HCT116 (cell line): ENCODE data around the gene TOP2B. TPM values are rescaled to one million over a fixed set of nuclear protein-coding genes. Genes with fewer than 3 reads are reported as not detected.

Source experiments
- ATAC-seq: fragments of 200-7000 bp; cut with Tn5 transposase; 2 replicates; pipeline ENCODE4 v1.9.1; 2020; ENCODE audit warnings: mild to moderate bottlenecking, moderate library complexity
- BruUV-seq: library from RNA; stranded (reverse); fragments of 400-500 nt; replicated peaks from 2 replicates; lab custom pipeline; 2021; lab: Mats Ljungman, UMichigan
- CTCF ChIA-PET: fragments of 300-600 bp; sonication (Branson Sonifier 250); formaldehyde crosslinking; loops from one replicate; lab custom pipeline; 2021; ENCODE audit warnings: antibody characterized with exemption; lab: Charles Lee
- POLR2A ChIA-PET: fragments of 300-600, 350-600 bp; sonication (Branson Sonifier 250); formaldehyde crosslinking; loops from one replicate; lab custom pipeline; 2021; ENCODE audit warnings: antibody characterized with exemption; lab: Charles Lee
- RAD21 ChIA-PET, 2 experiments: fragments of 300-600 bp; sonication (Branson Sonifier 250); formaldehyde crosslinking; loops; one replicate each; lab custom pipeline; 2023; ENCODE audit warnings: low total read pairs in 2 of 2; ENCODE audit not compliant: uncharacterized antibody in 2 of 2, unreplicated experiment in 2 of 2, low non-redundant PET in 1 of 2; lab: Charles Lee
- DNase-seq: peaks from one replicate; pipeline ENCODE4 v3.0.0-alpha.2; 2010; ENCODE audit warnings: low read depth, low spot score
- H2AFZ ChIP-seq: fragments of 200-600 bp; shearing (Covaris generic), sonication (generic); 2 replicates; pipeline ENCODE4 v1.6.1; 2017; ENCODE audit warnings: low read depth, mixed run types, mixed read lengths, antibody characterized with exemption, low read length; ENCODE audit not compliant: poor library complexity, severe bottlenecking
- H3K27ac ChIP-seq: 2 replicates; pipeline ENCODE4 v1.5.1; 2012; ENCODE audit warnings: low read depth, low read length
- H3K27me3 ChIP-seq: fragments of 200-600 bp; sonication (generic); 2 replicates; pipeline ENCODE4 v1.6.1; 2016; ENCODE audit warnings: mixed run types, low read length, mixed read lengths; ENCODE audit not compliant: insufficient read depth
- H3K36me3 ChIP-seq, 2 experiments: fragments of 200-500 bp in 1 of 2; fragments of 200-600 bp in 1 of 2; sonication (Bioruptor generic) in 1 of 2; sonication (generic) in 1 of 2; 2 replicates each; pipeline versions ENCODE4 v1.5.1 to v1.6.1; 2014 to 2016; ENCODE audit warnings: low read length in 2 of 2, inconsistent platforms in 1 of 2, mixed read lengths in 1 of 2, mixed run types in 1 of 2; ENCODE audit not compliant: insufficient read depth in 2 of 2, control insufficient read depth in 1 of 2
- H3K4me1 ChIP-seq, 2 experiments: fragments of 200-600 bp in 1 of 2; sonication (generic) in 1 of 2; 2 replicates each; pipeline versions ENCODE4 v1.5.1 to v1.6.1; 2012 to 2017; ENCODE audit warnings: low read length in 2 of 2, inconsistent platforms in 1 of 2, mild to moderate bottlenecking in 1 of 2, mixed read lengths in 1 of 2, mixed run types in 1 of 2, moderate library complexity in 1 of 2; ENCODE audit not compliant: insufficient read depth in 2 of 2, control insufficient read depth in 1 of 2
- H3K4me2 ChIP-seq: fragments of 200-600 bp; sonication (generic); 2 replicates; pipeline ENCODE4 v1.6.1; 2017; ENCODE audit warnings: mixed run types, low read length, mixed read lengths
- H3K4me3 ChIP-seq, 2 experiments: fragments of 200-600 bp in 1 of 2; sonication (generic) in 1 of 2; replicated peaks in 1 of 2; 2 replicates each; pipeline ENCODE4 v1.5.1; 2011 to 2016; ENCODE audit warnings: low read length in 2 of 2, control low read depth in 1 of 2, low read depth in 1 of 2, mild to moderate bottlenecking in 1 of 2, mixed read lengths in 1 of 2, mixed run types in 1 of 2
- H3K79me2 ChIP-seq: fragments of 200-600 bp; sonication (generic); 2 replicates; pipeline ENCODE4 v1.6.1; 2017; ENCODE audit warnings: mild to moderate bottlenecking, mixed run types, low read length, moderate library complexity, mixed read lengths; ENCODE audit not compliant: insufficient read depth
- H3K9ac ChIP-seq: fragments of 200-600 bp; sonication (generic); 2 replicates; pipeline ENCODE4 v1.6.1; 2016; ENCODE audit warnings: low read length, mixed read lengths
- H3K9me2 ChIP-seq: fragments of 200-600 bp; sonication (generic), shearing (Covaris generic); 2 replicates; pipeline ENCODE4 v1.6.1; 2017; ENCODE audit warnings: mixed run types, mild to moderate bottlenecking, moderate library complexity; ENCODE audit not compliant: insufficient read depth
- H3K9me3 ChIP-seq, 2 experiments: fragments of 200-500 bp in 1 of 2; fragments of 200-600 bp in 1 of 2; sonication (Bioruptor generic) in 1 of 2; sonication (generic) in 1 of 2; 2 replicates each; pipeline ENCODE4 v1.6.1; 2014 to 2017; ENCODE audit warnings: low read length in 2 of 2, mixed read lengths in 2 of 2, inconsistent platforms in 1 of 2, low read depth in 1 of 2, mild to moderate bottlenecking in 1 of 2, mixed run types in 1 of 2, moderate library complexity in 1 of 2; ENCODE audit not compliant: control insufficient read depth in 1 of 2, insufficient read depth in 1 of 2
- H4K20me1 ChIP-seq: fragments of 200-600 bp; sonication (generic), shearing (Covaris generic); 2 replicates; pipeline ENCODE4 v1.6.1; 2017; ENCODE audit warnings: mixed run types, mild to moderate bottlenecking, moderate library complexity; ENCODE audit not compliant: insufficient read depth
- ATF3 ChIP-seq: IDR thresholded peaks from 2 replicates; pipeline ENCODE4 v1.6.1; 2012
- CBX3 ChIP-seq: IDR thresholded peaks from 2 replicates; pipeline ENCODE4 v1.6.1; 2012; ENCODE audit warnings: low read depth
- CEBPB ChIP-seq: IDR thresholded peaks from 2 replicates; pipeline ENCODE4 v1.6.1; 2012; ENCODE audit warnings: low read depth
- EGR1 ChIP-seq: IDR thresholded peaks from 2 replicates; pipeline ENCODE4 v1.6.1; 2012; ENCODE audit warnings: low read depth
- EZH2 ChIP-seq: fragments of 200-600 bp; sonication (generic); IDR thresholded peaks from 2 replicates; pipeline ENCODE4 v1.6.1; 2017; ENCODE audit warnings: antibody characterized with exemption, mixed run types
- FOSL1 ChIP-seq: IDR thresholded peaks from 2 replicates; pipeline ENCODE4 v1.6.1; 2012; ENCODE audit warnings: low read depth
- JUND ChIP-seq: IDR thresholded peaks from 2 replicates; pipeline ENCODE4 v1.6.1; 2012
- POLR2A ChIP-seq: IDR thresholded peaks from 2 replicates; pipeline ENCODE4 v1.7.0; 2011; ENCODE audit warnings: borderline replicate concordance; ENCODE audit not compliant: insufficient read depth, insufficient read length; ENCODE audit errors: extremely low read depth
- REST ChIP-seq: IDR thresholded peaks from 2 replicates; pipeline ENCODE4 v1.6.1; 2012; ENCODE audit warnings: low read depth
- SIN3A ChIP-seq: IDR thresholded peaks from 2 replicates; pipeline ENCODE4 v1.6.1; 2012; ENCODE audit warnings: low read depth
- TCF7L2 ChIP-seq: IDR thresholded peaks from 2 replicates; pipeline ENCODE4 v1.7.0; 2011; ENCODE audit warnings: borderline replicate concordance, inconsistent platforms; ENCODE audit not compliant: insufficient read depth, insufficient read length; ENCODE audit errors: extremely low read depth
- YY1 ChIP-seq: IDR thresholded peaks from 2 replicates; pipeline ENCODE4 v1.6.1; 2011; ENCODE audit warnings: low read length, low read depth, moderate library complexity, mild to moderate bottlenecking; ENCODE audit not compliant: insufficient replicate concordance; ENCODE audit errors: extremely low read depth
- ZFX ChIP-seq: fragments of 450-650 bp; IDR thresholded peaks from 2 replicates; pipeline ENCODE4 v1.6.1; 2017
- ZNF274 ChIP-seq: fragments of 200-500 bp; sonication (Bioruptor generic); IDR thresholded peaks from 2 replicates; pipeline ENCODE4 v1.6.1; 2014; ENCODE audit warnings: mild to moderate bottlenecking, low read depth, low read length, inconsistent platforms
- intact Hi-C: fragments of 100-400 bp; cut with micrococcal nuclease; formaldehyde crosslinking; loops from 2 replicates; pipeline ENCODE4 v1.10.0; 2022
- total RNA-seq: library from RNA; stranded (reverse); gene quantifications from one replicate; pipeline ENCODE4 v1.2.1, GENCODE V29; 2021; ENCODE audit not compliant: unreplicated experiment
- TF ChIP-seq, protein P1 (sequence below), 3 experiments: fragments of 200-600 bp in 1 of 3; sonication (generic) in 1 of 3; IDR thresholded peaks in 2 of 3; conservative IDR thresholded peaks in 1 of 3; 2 replicates each; pipeline ENCODE4 v1.5.1; 2012 to 2017; ENCODE audit warnings: low read depth in 2 of 3, low read length in 2 of 3, antibody characterized with exemption in 1 of 3, borderline replicate concordance in 1 of 3, control low read depth in 1 of 3, mild to moderate bottlenecking in 1 of 3, mixed read lengths in 1 of 3, mixed run types in 1 of 3, moderate library complexity in 1 of 3; ENCODE audit not compliant: insufficient read depth in 1 of 3

The TOP2B gene
- total RNA-seq, 1 experiment from 2014 or later, result 101 TPM

DNA sequence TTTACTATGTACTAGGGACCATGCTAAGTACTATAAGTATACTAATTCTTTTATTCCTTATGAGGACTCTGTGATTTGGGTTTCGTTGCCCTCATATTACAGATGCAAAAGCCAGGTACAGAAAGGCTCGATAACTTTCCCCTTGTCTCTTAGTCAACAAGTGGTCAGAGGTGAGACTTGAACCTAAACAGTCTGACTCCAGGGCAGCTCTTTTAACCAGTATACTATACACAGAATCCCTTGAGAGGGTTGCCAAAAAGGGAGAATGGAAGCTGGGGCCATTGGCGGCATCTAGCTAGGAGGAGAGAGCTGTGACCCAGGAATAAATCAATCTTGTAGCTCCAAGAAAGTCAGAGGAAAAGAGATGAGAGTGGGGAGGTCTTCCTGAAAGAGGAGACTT, 92.4 kb downstream of the TOP2B start:
- ChIA-PET RAD21 (no interaction called here), POLR2A (no interaction called here), CTCF (no interaction called here)
- DNase-seq (no peak), ATAC-seq (no peak)
- no peak overlapping the region for H3K4me3 ChIP-seq
- no peaks in the 10 kb centered on the region for H3K9me2 ChIP-seq
- intact Hi-C loops, result no loop called here
- no peaks in the 10 kb centered on the region for H3K79me2 ChIP-seq
- H3K9ac ChIP-seq, result no peak overlapping the region
- no TSS peak for BruUV-seq
- no peak overlapping the region for H2AFZ ChIP-seq
- no peak for TF ChIP-seq EZH2
- TF ChIP-seq ATF3, result no peak
- no peaks in the 10 kb centered on the region for H3K36me3 ChIP-seq
- H3K9me3 ChIP-seq, result no peaks in the 10 kb centered on the region
- no peak overlapping the region for H3K4me2 ChIP-seq
- no peaks in the 10 kb centered on the region for H4K20me1 ChIP-seq
- no peak overlapping the region for H3K27ac ChIP-seq
- H3K4me1 ChIP-seq, result no peaks in the 10 kb centered on the region
- no peaks in the 10 kb centered on the region for H3K27me3 ChIP-seq

GRCh38 chr3:25571285-25571684, 93.4 kb downstream of the TOP2B start:
- H4K20me1 ChIP-seq, result no peaks in the 10 kb centered on the region
- CTCF ChIA-PET, result no interaction called here
- H3K9me2 ChIP-seq, result no peaks in the 10 kb centered on the region
- H3K9me3 ChIP-seq, result no peaks in the 10 kb centered on the region
- ATAC-seq (no peak), DNase-seq (no peak)
- no peaks in the 10 kb centered on the region for H3K4me1 ChIP-seq
- RAD21 ChIA-PET, result no interaction called here
- no peaks in the 10 kb centered on the region for H3K36me3 ChIP-seq
- BruUV-seq, result no TSS peak
- no peak overlapping the region for H3K4me3 ChIP-seq
- no peak overlapping the region for H3K27ac ChIP-seq
- no peaks in the 10 kb centered on the region for H3K27me3 ChIP-seq
- H3K9ac ChIP-seq, result no peak overlapping the region
- POLR2A ChIA-PET, result no interaction called here
- no peaks in the 10 kb centered on the region for H3K79me2 ChIP-seq
- no peak overlapping the region for H3K4me2 ChIP-seq
- intact Hi-C loops, result no loop called here
- no peak overlapping the region for H2AFZ ChIP-seq
- TF ChIP-seq, protein P1, sequence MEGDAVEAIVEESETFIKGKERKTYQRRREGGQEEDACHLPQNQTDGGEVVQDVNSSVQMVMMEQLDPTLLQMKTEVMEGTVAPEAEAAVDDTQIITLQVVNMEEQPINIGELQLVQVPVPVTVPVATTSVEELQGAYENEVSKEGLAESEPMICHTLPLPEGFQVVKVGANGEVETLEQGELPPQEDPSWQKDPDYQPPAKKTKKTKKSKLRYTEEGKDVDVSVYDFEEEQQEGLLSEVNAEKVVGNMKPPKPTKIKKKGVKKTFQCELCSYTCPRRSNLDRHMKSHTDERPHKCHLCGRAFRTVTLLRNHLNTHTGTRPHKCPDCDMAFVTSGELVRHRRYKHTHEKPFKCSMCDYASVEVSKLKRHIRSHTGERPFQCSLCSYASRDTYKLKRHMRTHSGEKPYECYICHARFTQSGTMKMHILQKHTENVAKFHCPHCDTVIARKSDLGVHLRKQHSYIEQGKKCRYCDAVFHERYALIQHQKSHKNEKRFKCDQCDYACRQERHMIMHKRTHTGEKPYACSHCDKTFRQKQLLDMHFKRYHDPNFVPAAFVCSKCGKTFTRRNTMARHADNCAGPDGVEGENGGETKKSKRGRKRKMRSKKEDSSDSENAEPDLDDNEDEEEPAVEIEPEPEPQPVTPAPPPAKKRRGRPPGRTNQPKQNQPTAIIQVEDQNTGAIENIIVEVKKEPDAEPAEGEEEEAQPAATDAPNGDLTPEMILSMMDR (IDR thresholded peaks at IDR 0.05 in 2 of 3, conservative IDR thresholded peaks at IDR 0.05 in 1 of 3; ENCODE audit: borderline replicate concordance in 1 of 3, insufficient read depth in 1 of 3, low read depth in 2 of 3, low read length in 2 of 3), result no peak
- TF ChIP-seq JUND (no peak), SIN3A (no peak), REST (no peak), ZNF274 (no peak), ZFX (no peak), ATF3 (no peak), YY1 (no peak), EZH2 (no peak), TCF7L2 (no peak), POLR2A (no peak), CBX3 (no peak), FOSL1 (no peak), EGR1 (no peak), CEBPB (no peak)
